RWPE2 (cell line): ENCODE measurements around the gene CTLA4.

ENCODE experiments used
- ATAC-seq: fragments of 200-7000 bp; cut with Tn5 transposase; 3 replicates; pipeline ENCODE4 v1.9.1; 2021; ENCODE audit warnings: low read depth
- DNase-seq: peaks from one replicate; pipeline ENCODE4 v3.0.0-alpha.2; 2020; ENCODE audit warnings: low spot score
- H3K27ac ChIP-seq: fragments of 450-650 bp; 2 replicates; pipeline ENCODE4 v1.5.1; 2017; ENCODE audit warnings: mild to moderate bottlenecking; ENCODE audit not compliant: poor library complexity, severe bottlenecking
- H3K27me3 ChIP-seq: fragments of 250-450 bp; sonication (Bioruptor Pico); 2 replicates; pipeline ENCODE4 v1.5.1; 2021; ENCODE audit warnings: mild to moderate bottlenecking, moderate library complexity; ENCODE audit not compliant: insufficient read depth, poor library complexity, severe bottlenecking
- H3K36me3 ChIP-seq: fragments of 250-450 bp; sonication (Bioruptor Pico); 2 replicates; pipeline ENCODE4 v1.5.1; 2020; ENCODE audit warnings: low read depth, mild to moderate bottlenecking, moderate library complexity
- H3K4me1 ChIP-seq: fragments of 250-450 bp; sonication (Bioruptor Pico); 2 replicates; pipeline ENCODE4 v1.5.1; 2021; ENCODE audit warnings: mild to moderate bottlenecking, moderate library complexity; ENCODE audit not compliant: insufficient read depth, poor library complexity, severe bottlenecking
- H3K4me3 ChIP-seq: fragments of 250-450 bp; sonication (Bioruptor Pico); 2 replicates; pipeline ENCODE4 v1.5.1; 2021; ENCODE audit warnings: mild to moderate bottlenecking, moderate library complexity; ENCODE audit not compliant: severe bottlenecking
- H3K9me3 ChIP-seq: fragments of 250-450 bp; sonication (Bioruptor Pico); 2 replicates; pipeline ENCODE4 v1.5.1; 2021; ENCODE audit warnings: mild to moderate bottlenecking, moderate library complexity; ENCODE audit not compliant: severe bottlenecking
- TF ChIP-seq, protein P1 (sequence below): fragments of 450-650 bp; IDR thresholded peaks from one replicate; pipeline ENCODE4 v1.5.1; 2017; ENCODE audit warnings: mild to moderate bottlenecking, moderate library complexity; ENCODE audit not compliant: poor library complexity, severe bottlenecking

CTLA4 gene

DNA sequence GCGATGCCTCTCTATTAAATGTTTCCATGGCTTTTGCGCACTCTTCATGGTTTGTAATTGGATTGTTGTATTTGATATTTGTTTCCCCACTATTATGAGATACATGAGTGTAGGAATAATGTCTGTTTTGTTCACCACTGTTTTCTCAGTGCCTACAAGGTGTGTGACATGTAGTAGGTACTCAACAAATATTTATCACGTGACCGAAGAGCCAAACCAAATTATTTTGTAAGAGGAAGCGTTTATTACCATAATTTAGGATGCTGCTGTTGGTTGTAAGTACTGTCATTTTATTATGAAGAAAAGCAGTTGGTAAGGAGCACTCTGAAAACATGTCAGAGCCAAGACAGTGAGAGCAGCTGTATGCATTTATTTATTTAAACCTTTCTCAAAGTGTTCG, 32.2 kb upstream of the CTLA4 start:
- TF ChIP-seq, protein P1, sequence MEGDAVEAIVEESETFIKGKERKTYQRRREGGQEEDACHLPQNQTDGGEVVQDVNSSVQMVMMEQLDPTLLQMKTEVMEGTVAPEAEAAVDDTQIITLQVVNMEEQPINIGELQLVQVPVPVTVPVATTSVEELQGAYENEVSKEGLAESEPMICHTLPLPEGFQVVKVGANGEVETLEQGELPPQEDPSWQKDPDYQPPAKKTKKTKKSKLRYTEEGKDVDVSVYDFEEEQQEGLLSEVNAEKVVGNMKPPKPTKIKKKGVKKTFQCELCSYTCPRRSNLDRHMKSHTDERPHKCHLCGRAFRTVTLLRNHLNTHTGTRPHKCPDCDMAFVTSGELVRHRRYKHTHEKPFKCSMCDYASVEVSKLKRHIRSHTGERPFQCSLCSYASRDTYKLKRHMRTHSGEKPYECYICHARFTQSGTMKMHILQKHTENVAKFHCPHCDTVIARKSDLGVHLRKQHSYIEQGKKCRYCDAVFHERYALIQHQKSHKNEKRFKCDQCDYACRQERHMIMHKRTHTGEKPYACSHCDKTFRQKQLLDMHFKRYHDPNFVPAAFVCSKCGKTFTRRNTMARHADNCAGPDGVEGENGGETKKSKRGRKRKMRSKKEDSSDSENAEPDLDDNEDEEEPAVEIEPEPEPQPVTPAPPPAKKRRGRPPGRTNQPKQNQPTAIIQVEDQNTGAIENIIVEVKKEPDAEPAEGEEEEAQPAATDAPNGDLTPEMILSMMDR, result no peak
- no peak for DNase-seq
- no peak overlapping the region for H3K4me3 ChIP-seq
- no peaks in the 10 kb centered on the region for H3K4me1 ChIP-seq
- no peaks in the 10 kb centered on the region for H3K27me3 ChIP-seq
- no peaks in the 10 kb centered on the region for H3K36me3 ChIP-seq
- H3K9me3 ChIP-seq, result no peaks in the 10 kb centered on the region
- H3K27ac ChIP-seq, result no peak overlapping the region
- ATAC-seq, result no peak

DNA sequence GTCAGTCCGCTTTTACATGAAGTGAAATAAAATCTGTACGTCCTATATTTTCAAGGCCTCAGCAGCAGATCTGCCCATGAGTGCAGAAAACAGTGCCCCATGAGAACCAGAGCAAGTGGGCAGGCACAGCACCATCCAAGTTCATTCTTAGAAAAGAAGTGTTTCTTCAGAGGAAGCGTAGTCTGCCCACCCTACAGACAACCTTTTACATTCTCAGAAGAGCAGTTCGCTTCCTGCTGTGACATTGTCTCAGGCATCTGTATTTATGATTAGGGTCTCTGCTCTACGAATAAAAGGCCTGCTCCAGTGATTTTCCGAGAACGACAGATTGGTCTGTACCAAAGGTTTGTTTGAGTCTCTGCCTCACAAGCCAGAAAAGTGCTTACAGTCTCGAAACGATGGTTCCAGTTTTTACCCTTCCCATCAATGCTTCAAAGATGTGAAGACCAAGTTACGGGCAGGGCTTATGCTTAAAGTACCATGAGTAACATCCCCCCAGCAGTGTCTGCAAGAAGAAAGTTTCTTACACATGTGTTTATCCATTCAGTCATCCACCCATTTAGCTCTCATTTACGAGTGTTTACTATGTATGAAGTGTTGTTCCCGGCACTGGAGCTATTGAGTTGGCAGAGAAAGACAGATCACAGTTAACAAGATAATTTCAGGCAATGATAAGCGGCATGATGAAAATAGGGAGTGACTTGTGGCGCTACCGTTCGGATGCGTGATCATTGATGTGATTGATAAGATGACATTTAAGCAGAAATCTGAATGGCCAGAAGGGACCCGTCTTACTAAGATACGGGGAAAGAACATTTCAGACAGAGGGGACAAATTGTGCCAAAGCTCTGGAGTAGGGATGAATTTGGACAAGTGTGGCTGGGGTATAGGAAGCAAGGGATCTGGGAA, 31.4 kb upstream of the CTLA4 start:
- TF ChIP-seq, protein P1, result no peak
- Histone ChIP-seq H3K4me3 (no peak overlapping the region), H3K27ac (no peak overlapping the region), H3K36me3 (no peaks in the 10 kb centered on the region), H3K27me3 (no peaks in the 10 kb centered on the region), H3K4me1 (no peaks in the 10 kb centered on the region), H3K9me3 (no peaks in the 10 kb centered on the region)
- ATAC-seq (no peak), DNase-seq (no peak)

DNA sequence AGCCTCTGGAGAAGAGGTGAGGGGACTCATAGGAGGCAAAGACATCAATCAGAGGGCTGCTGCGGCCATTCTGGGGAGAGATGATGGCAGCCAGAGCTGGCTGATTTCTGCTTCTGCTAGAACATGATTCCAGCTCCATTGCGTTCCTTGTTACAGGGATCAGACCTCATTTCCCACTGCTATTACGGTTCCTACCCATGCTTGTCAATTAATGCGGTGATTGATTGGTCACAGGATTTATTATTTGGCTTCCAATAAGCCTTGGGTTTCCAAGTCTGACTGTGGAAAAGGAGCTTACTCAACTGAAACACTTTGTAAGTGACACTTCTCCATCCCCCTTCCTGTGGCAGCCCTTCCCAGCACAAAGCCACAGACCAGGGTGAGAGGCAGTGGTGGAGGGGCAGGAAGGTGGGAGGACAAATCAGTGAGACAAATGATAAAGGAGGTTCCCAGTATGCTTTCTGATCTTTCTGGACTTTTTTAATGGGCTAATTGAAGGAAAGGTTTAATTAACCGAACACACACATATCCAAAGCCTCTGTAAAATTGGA, 26.8 kb upstream of the CTLA4 start:
- Histone ChIP-seq H3K36me3 (no peaks in the 10 kb centered on the region), H3K27me3 (no peaks in the 10 kb centered on the region), H3K27ac (no peak overlapping the region), H3K4me3 (no peak overlapping the region), H3K4me1 (no peaks in the 10 kb centered on the region), H3K9me3 (no peaks in the 10 kb centered on the region)
- TF ChIP-seq, protein P1, result no peak
- DNase-seq (no peak), ATAC-seq (no peak)

DNA sequence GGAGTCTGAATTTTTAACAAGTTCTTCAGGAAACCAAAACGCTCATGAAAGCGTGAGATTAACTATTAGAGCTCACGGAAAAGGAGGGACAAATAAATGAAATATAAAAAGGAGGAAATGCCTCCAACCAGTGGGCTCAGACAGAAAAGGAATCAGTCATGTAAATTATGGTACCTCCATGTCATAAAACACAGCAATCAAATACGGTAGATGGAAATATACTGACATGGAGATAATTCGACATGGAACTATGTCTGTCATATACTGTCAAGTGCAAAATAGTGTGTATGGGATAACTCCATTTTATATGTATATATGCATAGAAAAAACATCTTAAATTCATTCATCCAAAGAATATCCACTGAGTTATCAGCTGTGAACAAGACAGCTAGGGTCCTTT, 25.9 kb upstream of the CTLA4 start:
- Histone ChIP-seq H3K36me3 (no peaks in the 10 kb centered on the region), H3K9me3 (no peaks in the 10 kb centered on the region), H3K4me1 (no peaks in the 10 kb centered on the region), H3K27ac (no peak overlapping the region), H3K4me3 (no peak overlapping the region), H3K27me3 (no peaks in the 10 kb centered on the region)
- TF ChIP-seq, protein P1, result no peak
- ATAC-seq (no peak), DNase-seq (no peak)

DNA sequence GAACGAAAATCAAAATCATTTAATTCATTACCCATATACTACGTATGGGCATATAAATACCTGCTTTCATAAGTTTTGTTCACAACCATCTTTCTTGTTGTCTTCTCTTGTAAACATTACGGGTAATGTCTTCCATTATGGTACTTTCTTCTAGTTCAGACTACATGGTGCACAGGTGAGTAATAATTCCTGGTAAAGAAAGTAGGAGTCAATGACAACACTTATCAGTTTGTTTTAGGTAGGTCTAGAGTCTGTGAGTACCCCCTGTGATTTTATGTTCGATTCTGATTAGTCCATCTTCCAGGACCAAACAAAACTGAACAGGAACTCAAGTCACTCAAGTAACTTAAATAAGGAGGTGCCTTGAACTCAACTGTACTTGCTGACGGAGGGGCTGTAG, 25.2 kb upstream of the CTLA4 start:
- Histone ChIP-seq H3K27me3 (no peaks in the 10 kb centered on the region), H3K27ac (no peak overlapping the region), H3K9me3 (no peaks in the 10 kb centered on the region), H3K4me1 (no peaks in the 10 kb centered on the region), H3K4me3 (no peak overlapping the region), H3K36me3 (no peaks in the 10 kb centered on the region)
- no peak for DNase-seq
- no peak for ATAC-seq
- TF ChIP-seq, protein P1, result no peak
